ENCODE results near the gene ADGRA1.
"Not testable (repeated sequence)": the region's sequence is repeated elsewhere in the genome, so short reads cannot be mapped to it uniquely, and the experiment has no call there.

The ADGRA1 gene

DNA sequence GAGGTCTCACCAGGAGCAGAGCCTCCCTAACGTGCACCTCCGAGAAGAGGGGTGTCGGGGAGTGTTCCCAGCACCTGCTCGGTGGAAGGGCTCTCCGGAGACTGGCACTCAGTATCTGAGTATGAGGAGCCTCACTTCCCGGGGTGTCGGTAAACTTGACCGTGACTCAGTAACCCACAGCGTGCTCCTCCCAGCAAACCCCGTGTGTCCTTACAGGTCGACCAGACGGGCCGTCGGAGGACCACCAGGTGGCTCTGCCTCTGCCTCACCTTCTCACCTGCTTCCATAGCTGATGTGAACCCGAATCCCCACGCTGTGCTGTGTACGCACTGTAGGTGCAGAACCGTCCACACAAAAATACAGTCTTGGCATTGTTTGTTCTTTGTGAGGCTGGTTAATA is 43.3 kb downstream of the ADGRA1 start:
- DNase-seq: no peak

DNA sequence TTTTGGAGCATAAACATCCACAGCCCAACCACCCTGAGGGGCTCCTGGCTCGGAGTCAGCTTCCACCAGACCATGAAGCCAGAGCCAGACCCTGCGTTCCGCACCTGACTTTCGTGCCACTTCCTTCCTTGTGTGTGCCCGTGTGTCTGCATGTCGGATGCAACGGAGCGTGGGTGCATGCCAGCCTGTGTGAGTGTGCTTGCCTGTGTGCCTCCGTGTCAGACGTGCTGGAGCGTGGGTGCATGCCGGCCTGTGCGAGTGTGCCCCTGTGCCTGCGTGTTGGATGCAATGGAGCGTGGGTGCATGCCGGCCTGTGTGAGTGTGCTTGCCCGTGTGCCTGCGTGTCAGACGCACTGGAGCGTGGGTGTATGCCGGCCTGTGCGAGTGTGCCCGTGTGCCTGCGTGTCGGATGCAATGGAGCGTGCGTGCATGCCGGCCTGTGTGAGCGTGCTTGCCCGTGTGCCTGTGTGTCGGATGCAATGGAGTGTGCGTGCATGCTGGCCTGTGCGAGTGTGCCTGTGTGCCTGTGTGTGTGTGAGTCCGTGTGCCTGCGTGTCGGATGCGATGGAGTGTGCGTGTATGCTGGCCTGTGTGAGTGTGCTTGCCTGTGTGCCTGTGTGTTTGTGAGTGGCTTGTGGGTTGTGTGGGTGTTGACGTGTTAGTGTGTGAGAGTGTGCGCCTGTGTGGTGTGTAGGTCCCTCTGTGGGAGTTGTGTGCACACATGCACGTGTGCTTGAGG is 44.2 kb downstream of the ADGRA1 start:
- DNase-seq: no peak

GRCh38 chr10:133132473-133133291 is 45.0 kb downstream of the ADGRA1 start:
- no peak for DNase-seq

- no peak for DNase-seq
Measured at GRCh38 chr10:133133471-133134231, 45.9 kb downstream of the ADGRA1 start.

DNA sequence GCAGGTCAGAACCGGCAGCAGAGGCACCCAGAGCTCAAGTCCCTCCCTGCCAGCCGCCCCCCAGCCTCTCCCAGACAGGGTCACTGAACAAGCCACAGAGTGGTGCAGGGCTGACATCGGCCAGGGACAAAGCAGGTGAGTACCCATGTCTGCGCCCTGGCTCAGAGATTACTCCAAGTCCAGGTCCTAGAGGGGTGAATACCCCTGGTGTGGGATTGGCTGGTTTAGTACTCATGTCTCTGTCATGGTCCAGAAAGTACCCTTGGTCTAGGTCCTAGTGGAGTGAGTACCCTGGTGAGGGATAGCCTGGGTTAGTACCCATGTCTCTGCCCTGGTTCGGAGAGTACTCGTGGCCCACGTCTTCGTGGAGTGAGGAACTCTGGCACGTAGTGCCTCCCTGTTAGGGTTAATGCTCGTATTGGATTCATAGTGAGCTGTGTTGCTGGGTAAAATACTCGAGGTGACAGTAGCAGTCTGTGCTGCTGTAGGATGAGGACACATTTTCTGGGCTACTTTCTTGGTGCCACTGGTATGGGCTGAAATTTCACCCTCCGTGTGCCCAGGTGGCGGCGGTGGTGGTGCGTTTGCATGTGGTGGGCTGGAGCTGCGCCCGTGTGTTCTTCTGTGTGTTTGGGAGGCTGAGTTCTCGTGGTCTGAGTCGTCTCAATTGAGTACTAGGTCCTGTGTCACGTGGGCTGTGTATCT is 46.8 kb downstream of the ADGRA1 start:
- no peak for DNase-seq

GRCh38 chr10:133135116-133135465 is 47.4 kb downstream of the ADGRA1 start:
- DNase-seq: no peak

GRCh38 chr10:133137486-133138145 is 49.9 kb downstream of the ADGRA1 start:
- not testable (repeated sequence) for DNase-seq

DNA sequence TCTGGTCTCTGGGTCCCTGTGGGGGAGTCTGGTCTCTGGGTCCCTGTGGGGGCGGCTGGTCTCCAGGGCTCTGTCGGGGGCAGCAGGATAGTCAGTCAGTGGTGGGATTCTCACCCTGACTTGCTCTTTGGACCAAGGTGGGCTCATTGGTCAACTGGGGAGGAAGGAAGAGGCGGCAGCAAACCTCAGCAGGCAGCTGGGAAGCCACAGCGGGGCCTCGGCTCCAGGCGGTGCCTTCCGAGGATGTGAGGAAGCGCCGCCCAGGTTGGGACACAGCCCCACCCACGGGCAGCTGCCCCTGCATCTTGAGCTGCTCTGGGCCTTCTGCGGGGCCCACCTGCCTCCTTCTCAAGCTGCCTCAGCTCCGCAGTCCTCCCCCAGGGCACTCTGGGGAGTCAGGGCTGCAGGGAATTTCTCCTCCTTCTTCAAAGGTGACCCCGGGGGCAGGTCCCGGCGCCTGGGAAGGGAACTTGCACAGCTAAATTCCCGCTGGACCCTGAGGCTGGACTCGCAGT is 51.9 kb downstream of the ADGRA1 start:
- DNase-seq: no peak

GRCh38 chr10:133140417-133141143 is 52.9 kb downstream of the ADGRA1 start:
- DNase-seq: no peak

GRCh38 chr10:133141144-133141957 is 53.6 kb downstream of the ADGRA1 start:
- no peak for DNase-seq

GRCh38 chr10:133141958-133142340 is 54.2 kb downstream of the ADGRA1 start:
- DNase-seq: no peak

DNA sequence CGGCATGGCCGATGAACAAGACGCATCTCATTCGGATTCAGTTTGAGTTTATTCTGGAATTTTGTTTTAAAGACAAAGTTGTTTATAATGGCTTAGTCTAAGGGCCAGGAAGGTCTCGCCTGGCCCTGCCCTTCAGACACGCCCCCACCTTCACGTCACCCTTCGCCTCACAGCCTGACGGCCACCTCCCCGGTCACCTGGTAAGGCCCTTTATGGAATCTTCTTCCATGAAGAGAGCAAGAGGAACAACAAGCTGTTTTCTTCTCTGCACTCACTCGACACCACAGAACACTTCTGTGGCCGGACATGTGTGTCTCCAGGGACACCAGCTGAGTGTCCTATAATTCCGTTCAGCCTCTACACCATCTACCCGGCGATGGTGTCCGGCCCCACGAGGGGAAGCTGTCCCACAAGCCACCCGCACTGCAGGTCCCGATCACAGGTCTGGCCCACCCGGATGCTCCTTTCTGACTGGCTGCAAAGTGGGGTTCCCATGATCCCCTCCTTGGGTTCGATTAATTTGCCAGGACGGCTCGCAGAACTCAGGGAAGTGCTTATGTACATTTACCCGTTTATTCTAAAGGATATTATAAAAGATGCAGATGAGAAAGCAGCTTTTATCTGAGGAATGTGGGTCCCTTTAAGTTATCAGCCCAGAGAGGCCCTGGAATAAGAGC is 54.9 kb downstream of the ADGRA1 start:
- DNase-seq: no peak

GRCh38 chr10:133143200-133143533 is 55.4 kb downstream of the ADGRA1 start:
- no peak for DNase-seq

- no peak for DNase-seq
Measured at GRCh38 chr10:133143546-133143945, 55.8 kb downstream of the ADGRA1 start.

DNA sequence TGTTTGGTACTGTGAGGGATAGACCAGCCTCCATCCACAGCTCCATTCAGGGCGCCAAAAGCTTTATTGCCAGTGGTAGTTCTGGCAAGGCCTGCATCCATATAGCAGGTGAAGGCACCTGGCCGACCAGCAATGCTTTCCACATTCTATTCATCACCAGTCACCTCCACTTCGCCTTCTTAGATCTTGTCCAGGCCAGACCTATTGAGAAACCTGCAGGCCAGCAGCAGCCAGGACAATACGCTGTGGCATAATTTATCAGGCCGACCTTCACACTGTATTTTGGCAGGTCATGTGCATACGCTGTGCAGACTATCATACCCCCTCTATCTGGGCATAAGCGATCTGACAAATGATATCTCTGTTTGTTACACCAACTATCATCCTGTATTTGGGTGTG is 57.0 kb downstream of the ADGRA1 start:
- no peak for DNase-seq

DNA sequence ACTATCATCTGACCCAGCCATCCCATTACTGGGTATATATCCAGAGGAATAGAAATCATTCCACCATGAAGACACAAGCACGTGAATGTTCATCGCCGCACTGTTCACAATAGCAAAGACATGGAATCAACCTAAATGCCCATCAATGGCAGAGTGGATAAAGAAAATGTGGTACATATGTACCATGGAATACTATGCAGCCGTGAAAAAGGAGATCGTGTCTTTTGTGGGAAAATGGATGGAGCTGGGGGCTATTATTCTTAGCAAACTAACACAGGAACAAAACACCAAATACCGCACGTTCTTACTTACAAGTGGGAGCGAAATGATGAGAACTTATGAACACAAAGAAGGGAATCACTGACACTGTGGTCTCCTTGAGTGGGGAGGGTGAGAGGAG is 62.5 kb downstream of the ADGRA1 start:
- DNase-seq: no peak

- no peak for DNase-seq
Measured at GRCh38 chr10:133150656-133151055, 62.9 kb downstream of the ADGRA1 start.

GRCh38 chr10:133151071-133151470 is 63.3 kb downstream of the ADGRA1 start:
- not testable (repeated sequence) for DNase-seq

DNA sequence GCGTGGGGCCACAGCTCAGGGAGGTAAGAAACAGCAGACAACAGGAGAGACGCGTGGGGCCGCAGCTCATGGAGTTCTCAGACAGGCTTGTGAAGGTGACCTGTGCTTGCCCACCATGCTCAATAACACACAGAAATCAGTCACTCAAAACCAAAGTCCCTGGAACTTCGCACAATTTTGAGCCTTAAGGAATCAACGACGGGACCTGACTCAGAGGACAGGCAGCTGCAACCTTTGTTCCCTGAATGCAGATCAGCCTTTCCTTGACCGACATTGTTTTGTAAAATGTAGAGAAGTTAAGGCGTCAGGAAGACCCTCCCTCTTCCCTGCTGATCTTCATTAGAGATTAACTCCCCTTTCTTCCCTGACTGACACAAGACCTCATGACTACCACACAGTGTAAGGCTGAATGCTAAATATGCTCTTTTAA is 63.8 kb downstream of the ADGRA1 start:
- DNase-seq: no peak

DNA sequence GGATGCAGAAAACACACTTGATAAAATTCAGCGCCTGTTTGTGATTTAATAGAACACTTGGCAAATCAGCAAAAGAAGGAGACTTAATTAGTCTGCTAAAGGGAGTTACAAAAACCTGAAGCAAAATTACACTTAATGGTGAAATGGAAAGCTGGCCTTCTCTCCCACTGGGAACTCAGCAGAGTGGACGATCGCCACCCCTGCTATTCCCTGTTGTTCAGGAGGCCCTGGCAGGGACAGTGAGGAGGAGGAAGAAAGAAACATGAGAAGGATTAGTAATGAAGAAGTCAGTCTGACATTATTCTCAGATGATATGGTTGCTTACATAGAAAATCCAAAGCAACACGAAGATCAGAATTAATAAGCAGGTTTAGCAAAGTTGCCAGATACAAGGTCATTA is 66.7 kb downstream of the ADGRA1 start:
- DNase-seq: no peak

All from NCI-H1694 treated with DMSO at 0.1 percent for 48 hours (cell line).